ENCODE measurements around the gene ASB2. TPM values are rescaled to one million over a fixed set of nuclear protein-coding genes. Genes with fewer than 3 reads are reported as not detected.

Gene ASB2
- total and polyA plus RNA-seq, 2 of the 4 experiments (the other 2 are of a cell fraction), result 0.54 to 0.77 TPM

- peaks cover 13% of the 10 kb centered on the region for H3K4me1 ChIP-seq (ENCODE audit: control insufficient read depth, insufficient read depth, low read length)
- no peaks in the 10 kb centered on the region for H4K20me1 ChIP-seq (ENCODE audit: insufficient read depth, low read length)
- ATAC-seq (ENCODE audit: low read depth) (no peak), DNase-seq (no peak)
- H4K91ac ChIP-seq (ENCODE audit: insufficient read depth, low read depth, low read length), result no peak overlapping the region
- 63% methylated on average over 6 of the region's 19 CpGs; no CpG with 5 or more reads in 1 of the 2 experiments for WGBS, 2 experiments (ENCODE audit: extremely low coverage in 2 of 2, insufficient read length in 1 of 2)
- H2BK120ac ChIP-seq (ENCODE audit: low read depth, low read length), result no peak overlapping the region
- H3K23ac ChIP-seq (ENCODE audit: low read depth, low read length), result no peak overlapping the region
- intact Hi-C loops (cut with micrococcal nuclease), result loop anchor here (5.0 kb wide), 1 partner anchor 47 kb away; no protein-coding TSS in a partner anchor
- H3K18ac ChIP-seq (ENCODE audit: low read depth, low read length), result no peak overlapping the region
- H3K4me2 ChIP-seq (ENCODE audit: low read depth, low read length), result no peak overlapping the region
- no peak overlapping the region for H4K5ac ChIP-seq (ENCODE audit: low read depth, low read length)
- H3K14ac ChIP-seq (replicated peaks; ENCODE audit: low read depth, low read length), result no peak overlapping the region
- H2BK5ac ChIP-seq (ENCODE audit: low read depth, low read length, poor library complexity, severe bottlenecking), result no peak overlapping the region
- H3K56ac ChIP-seq (ENCODE audit: extremely low read depth, insufficient read depth, low read length), result no peak overlapping the region
- no peak overlapping the region for H3K27ac ChIP-seq (ENCODE audit: insufficient read depth, low read length)
- no peak overlapping the region for H2BK15ac ChIP-seq (ENCODE audit: low read depth, low read length)
- no peak overlapping the region for H4K8ac ChIP-seq (ENCODE audit: low read depth in 2 of 2, low read length in 2 of 2)
- H3K4me3 ChIP-seq (ENCODE audit: insufficient read depth, low read depth, low read length), result no peak overlapping the region
- BruUV-seq (replicated peaks), result no TSS peak
- ChIA-PET POLR2A (ENCODE audit: unreplicated experiment) (no interaction called here), CTCF (no interaction called here)
- peaks cover 2% of the 10 kb centered on the region; the same call in 1 of the 2 replicates for H3K27me3 ChIP-seq (ENCODE audit: control insufficient read depth, insufficient read depth, low read length)
- H3K9me1 ChIP-seq (ENCODE audit: insufficient read depth, low read length), result peaks cover 14% of the 10 kb centered on the region
- H2AFZ ChIP-seq (replicated peaks; ENCODE audit: low read length, poor library complexity), result no peak overlapping the region
- H2AK9ac ChIP-seq (replicated peaks; ENCODE audit: low read depth, low read length, poor library complexity), result no peak overlapping the region
- H3K9ac ChIP-seq (ENCODE audit: low read depth, low read length), result no peak overlapping the region
- H3K79me1 ChIP-seq (ENCODE audit: low read depth in 1 of 2, low read length in 2 of 2), result no peaks in the 10 kb centered on the region
- H2BK20ac ChIP-seq (ENCODE audit: low read depth, low read length), result no peak overlapping the region
- no peaks in the 10 kb centered on the region for H3K9me3 ChIP-seq (ENCODE audit: control insufficient read depth, insufficient read depth, low read length)
- in situ Hi-C loops (cut with MboI; ENCODE audit: low sequenced_read_pairs), result no loop called here
- H3K36me3 ChIP-seq (ENCODE audit: control insufficient read depth, insufficient read depth, low read length), result no peaks in the 10 kb centered on the region
- H3K4ac ChIP-seq (ENCODE audit: low read depth, low read length), result no peak overlapping the region
- H2AK5ac ChIP-seq (ENCODE audit: low read depth, low read length), result peak overlapping the region; percentile 5; the same call in 1 of the 2 replicates
- dilution Hi-C loops (cut with HindIII; ENCODE audit: low sequenced_read_pairs, unreplicated experiment), result no loop called here
- no peak for TF ChIP-seq CEBPB (IDR thresholded peaks at IDR 0.05; ENCODE audit: low read depth, low read length)
- TF ChIP-seq USF2 (IDR thresholded peaks at IDR 0.05; ENCODE audit: low read depth, low read length), result no peak
- TF ChIP-seq RCOR1 (IDR thresholded peaks at IDR 0.05; ENCODE audit: insufficient replicate concordance, low read length), result no peak
- TF ChIP-seq RFX5 (IDR thresholded peaks at IDR 0.05; ENCODE audit: low read depth, low read length), result no peak
- TF ChIP-seq MAFK (IDR thresholded peaks at IDR 0.05; ENCODE audit: low read depth, low read length), result no peak
- no peak for TF ChIP-seq POLR2A (IDR thresholded peaks at IDR 0.05; ENCODE audit: low read depth, low read length)
- TF ChIP-seq SMC3 (IDR thresholded peaks at IDR 0.05; ENCODE audit: low read depth, low read length), result no peak
- no peak for TF ChIP-seq NFE2L2 (IDR thresholded peaks at IDR 0.05; ENCODE audit: low read depth, low read length)
- no peak for TF ChIP-seq CTCF (conservative IDR thresholded peaks at IDR 0.05; ENCODE audit: low read depth, low read length)
- TF ChIP-seq MXI1 (IDR thresholded peaks at IDR 0.05; ENCODE audit: borderline replicate concordance, low read depth, low read length), result no peak
- no peak for TF ChIP-seq FOS (IDR thresholded peaks at IDR 0.05; ENCODE audit: low read depth, low read length)
- TF ChIP-seq BHLHE40 (IDR thresholded peaks at IDR 0.05; ENCODE audit: low read depth, low read length), result no peak
- no peak for TF ChIP-seq MAZ (IDR thresholded peaks at IDR 0.05; ENCODE audit: borderline replicate concordance, low read depth, low read length)
- TF ChIP-seq RAD21 (IDR thresholded peaks at IDR 0.05; ENCODE audit: low read length), result no peak
These were observed 21.2 kb downstream of the ASB2 start for GRCh38 chr14:93954900-93955849.

Measured in IMR-90 (cell line).